OCI-LY1 (cell line): Measurements from ENCODE around the gene LAMTOR4.

ENCODE experiments used
- EZH2 ChIP-seq: fragments of 200-600 bp; sonication (generic), shearing (Covaris generic); IDR thresholded peaks from 2 replicates; pipeline ENCODE4 v1.8.0; 2017; ENCODE audit warnings: borderline replicate concordance, mixed run types, mild to moderate bottlenecking, antibody characterized with exemption, low read length, moderate library complexity, mixed read lengths
- TF ChIP-seq, protein P1 (sequence below): fragments of 200-600 bp; sonication (generic), shearing (Covaris generic); IDR thresholded peaks from 2 replicates; pipeline ENCODE4 v1.5.1; 2017; ENCODE audit warnings: mild to moderate bottlenecking, antibody characterized with exemption, low read length, moderate library complexity, mixed read lengths

DNA sequence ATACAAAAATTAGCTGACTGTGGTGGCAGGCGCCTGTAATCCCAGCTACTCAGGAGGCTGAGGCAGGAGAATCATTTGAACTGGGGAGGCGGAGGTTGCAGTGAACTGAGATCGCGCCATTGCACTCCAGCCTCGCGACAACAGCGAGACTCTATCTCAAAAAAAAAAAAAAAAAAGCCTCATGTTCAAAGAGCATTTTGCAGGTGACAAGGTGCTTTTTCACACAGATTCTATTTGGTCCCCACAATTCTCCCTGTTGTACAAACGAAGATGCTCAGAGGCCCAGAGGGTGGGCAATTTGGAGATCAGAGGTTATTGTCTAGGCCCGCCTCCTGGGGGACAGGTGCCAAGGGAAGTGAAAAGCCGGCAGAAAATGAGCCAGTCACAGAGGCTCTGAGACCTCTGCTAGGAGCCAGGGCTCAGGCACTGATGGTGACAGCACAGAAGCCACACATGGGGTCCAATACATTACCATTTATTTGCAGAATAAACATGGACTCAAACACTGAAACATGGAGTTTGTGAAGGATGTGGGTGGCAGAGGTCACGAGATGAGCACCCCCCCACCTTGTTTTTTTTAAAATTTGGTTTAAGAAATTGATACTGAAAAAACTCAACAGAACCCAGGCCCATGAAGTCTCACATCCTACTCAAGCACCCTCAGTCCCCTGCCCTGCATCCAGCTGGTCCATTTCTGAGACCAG is 20.6 kb downstream of the LAMTOR4 start:
- TF ChIP-seq, protein P1, sequence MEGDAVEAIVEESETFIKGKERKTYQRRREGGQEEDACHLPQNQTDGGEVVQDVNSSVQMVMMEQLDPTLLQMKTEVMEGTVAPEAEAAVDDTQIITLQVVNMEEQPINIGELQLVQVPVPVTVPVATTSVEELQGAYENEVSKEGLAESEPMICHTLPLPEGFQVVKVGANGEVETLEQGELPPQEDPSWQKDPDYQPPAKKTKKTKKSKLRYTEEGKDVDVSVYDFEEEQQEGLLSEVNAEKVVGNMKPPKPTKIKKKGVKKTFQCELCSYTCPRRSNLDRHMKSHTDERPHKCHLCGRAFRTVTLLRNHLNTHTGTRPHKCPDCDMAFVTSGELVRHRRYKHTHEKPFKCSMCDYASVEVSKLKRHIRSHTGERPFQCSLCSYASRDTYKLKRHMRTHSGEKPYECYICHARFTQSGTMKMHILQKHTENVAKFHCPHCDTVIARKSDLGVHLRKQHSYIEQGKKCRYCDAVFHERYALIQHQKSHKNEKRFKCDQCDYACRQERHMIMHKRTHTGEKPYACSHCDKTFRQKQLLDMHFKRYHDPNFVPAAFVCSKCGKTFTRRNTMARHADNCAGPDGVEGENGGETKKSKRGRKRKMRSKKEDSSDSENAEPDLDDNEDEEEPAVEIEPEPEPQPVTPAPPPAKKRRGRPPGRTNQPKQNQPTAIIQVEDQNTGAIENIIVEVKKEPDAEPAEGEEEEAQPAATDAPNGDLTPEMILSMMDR, result no peak
- no peak for TF ChIP-seq EZH2
